ENCODE data around the gene HINT2.

The HINT2 gene

DNA sequence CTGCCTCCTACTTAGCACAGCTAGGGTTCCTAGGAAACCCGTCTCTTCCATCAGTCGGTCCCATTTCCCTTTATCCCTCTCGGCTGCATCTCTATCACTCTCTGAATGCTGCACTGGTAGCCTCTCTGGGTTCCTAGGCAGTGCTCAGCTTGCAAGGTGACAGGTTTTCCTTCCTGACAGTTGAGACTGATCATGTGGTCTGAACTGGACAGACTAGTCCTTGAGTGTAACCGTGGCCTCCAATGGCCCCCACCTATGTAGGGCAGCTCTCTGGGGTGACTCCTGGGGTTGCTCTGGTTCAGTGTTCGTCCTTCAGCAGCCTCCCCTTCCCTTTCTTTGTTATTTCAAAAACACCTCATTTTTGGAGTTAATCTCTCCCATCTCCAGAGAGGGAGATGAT, 18.0 kb upstream of the HINT2 start:
- Histone ChIP-seq H3K4me1 (ENCODE audit: control insufficient read depth in 1 of 2, insufficient read depth in 1 of 2, low read depth in 1 of 2, low read length in 1 of 2) (peaks cover 48 to 61% of the 10 kb centered on the region in 2 experiments), H3K27ac (peak overlapping the region; percentile 81), H3K4me3 (ENCODE audit: low read depth in 1 of 2, low read length in 1 of 2) (peak overlapping the region in 1 of 2 experiments; percentile 47), H3K9me3 (no peaks in the 10 kb centered on the region), H3K27me3 (peaks cover 68% of the 10 kb centered on the region), H3K36me3 (no peaks in the 10 kb centered on the region)
- TF ChIP-seq, protein P1, sequence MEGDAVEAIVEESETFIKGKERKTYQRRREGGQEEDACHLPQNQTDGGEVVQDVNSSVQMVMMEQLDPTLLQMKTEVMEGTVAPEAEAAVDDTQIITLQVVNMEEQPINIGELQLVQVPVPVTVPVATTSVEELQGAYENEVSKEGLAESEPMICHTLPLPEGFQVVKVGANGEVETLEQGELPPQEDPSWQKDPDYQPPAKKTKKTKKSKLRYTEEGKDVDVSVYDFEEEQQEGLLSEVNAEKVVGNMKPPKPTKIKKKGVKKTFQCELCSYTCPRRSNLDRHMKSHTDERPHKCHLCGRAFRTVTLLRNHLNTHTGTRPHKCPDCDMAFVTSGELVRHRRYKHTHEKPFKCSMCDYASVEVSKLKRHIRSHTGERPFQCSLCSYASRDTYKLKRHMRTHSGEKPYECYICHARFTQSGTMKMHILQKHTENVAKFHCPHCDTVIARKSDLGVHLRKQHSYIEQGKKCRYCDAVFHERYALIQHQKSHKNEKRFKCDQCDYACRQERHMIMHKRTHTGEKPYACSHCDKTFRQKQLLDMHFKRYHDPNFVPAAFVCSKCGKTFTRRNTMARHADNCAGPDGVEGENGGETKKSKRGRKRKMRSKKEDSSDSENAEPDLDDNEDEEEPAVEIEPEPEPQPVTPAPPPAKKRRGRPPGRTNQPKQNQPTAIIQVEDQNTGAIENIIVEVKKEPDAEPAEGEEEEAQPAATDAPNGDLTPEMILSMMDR (IDR thresholded peaks at IDR 0.05), result no peak

DNA sequence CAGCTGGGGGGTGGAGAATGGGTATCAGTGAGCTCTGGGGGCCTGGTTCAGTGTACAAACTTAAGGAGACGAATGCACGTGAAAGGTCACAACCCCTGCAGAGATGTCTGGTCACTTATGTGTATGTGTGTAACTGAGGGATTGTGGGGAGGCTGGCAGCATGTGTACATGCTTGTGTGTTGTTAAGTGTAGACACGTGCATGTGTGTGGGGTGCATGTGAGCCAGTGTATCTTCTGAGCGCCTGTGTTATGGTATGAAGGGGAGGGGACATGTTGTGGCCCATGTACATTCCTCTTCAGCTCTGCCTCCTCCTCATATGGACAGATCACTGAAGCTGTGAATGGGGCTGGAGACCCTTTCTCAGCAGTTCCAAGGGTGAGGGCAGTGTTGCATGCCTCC, 16.2 kb upstream of the HINT2 start:
- no peak overlapping the region for H3K4me3 ChIP-seq (ENCODE audit: low read depth in 1 of 2, low read length in 1 of 2)
- peaks cover 46 to 57% of the 10 kb centered on the region in 2 experiments for H3K4me1 ChIP-seq (ENCODE audit: control insufficient read depth in 1 of 2, insufficient read depth in 1 of 2, low read depth in 1 of 2, low read length in 1 of 2)
- H3K36me3 ChIP-seq, result no peaks in the 10 kb centered on the region
- TF ChIP-seq, protein P1 (IDR thresholded peaks at IDR 0.05), result no peak
- H3K9me3 ChIP-seq, result no peaks in the 10 kb centered on the region
- H3K27ac ChIP-seq, result no peak overlapping the region
- H3K27me3 ChIP-seq, result peaks cover 67% of the 10 kb centered on the region

DNA sequence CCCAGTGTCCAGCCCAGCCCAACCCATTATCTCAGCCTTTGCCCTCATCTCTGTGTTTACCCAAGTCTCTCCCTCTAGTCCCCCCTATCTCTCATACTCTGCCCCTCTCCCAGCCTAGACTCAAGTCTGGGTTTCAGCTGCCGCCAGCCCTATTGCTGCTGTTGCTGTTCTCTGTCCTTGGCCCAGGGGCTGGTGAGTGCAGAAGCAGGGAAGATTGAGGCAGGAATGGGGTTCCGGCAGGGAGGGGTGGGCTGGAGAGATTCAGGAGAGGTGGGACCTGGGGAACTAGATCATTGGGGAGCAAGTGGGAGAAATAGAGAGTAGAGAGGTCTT, 14.9 kb upstream of the HINT2 start:
- H3K9me3 ChIP-seq, result no peaks in the 10 kb centered on the region
- TF ChIP-seq, protein P1 (IDR thresholded peaks at IDR 0.05), result no peak
- peaks cover 63% of the 10 kb centered on the region for H3K27me3 ChIP-seq
- peaks cover 33 to 44% of the 10 kb centered on the region in 2 experiments for H3K4me1 ChIP-seq (ENCODE audit: control insufficient read depth in 1 of 2, insufficient read depth in 1 of 2, low read depth in 1 of 2, low read length in 1 of 2)
- peak overlapping the region; percentile 69 to 83 for H3K4me3 ChIP-seq (ENCODE audit: low read depth in 1 of 2, low read length in 1 of 2)
- no peaks in the 10 kb centered on the region for H3K36me3 ChIP-seq
- H3K27ac ChIP-seq, result peak overlapping the region; percentile 8

DNA sequence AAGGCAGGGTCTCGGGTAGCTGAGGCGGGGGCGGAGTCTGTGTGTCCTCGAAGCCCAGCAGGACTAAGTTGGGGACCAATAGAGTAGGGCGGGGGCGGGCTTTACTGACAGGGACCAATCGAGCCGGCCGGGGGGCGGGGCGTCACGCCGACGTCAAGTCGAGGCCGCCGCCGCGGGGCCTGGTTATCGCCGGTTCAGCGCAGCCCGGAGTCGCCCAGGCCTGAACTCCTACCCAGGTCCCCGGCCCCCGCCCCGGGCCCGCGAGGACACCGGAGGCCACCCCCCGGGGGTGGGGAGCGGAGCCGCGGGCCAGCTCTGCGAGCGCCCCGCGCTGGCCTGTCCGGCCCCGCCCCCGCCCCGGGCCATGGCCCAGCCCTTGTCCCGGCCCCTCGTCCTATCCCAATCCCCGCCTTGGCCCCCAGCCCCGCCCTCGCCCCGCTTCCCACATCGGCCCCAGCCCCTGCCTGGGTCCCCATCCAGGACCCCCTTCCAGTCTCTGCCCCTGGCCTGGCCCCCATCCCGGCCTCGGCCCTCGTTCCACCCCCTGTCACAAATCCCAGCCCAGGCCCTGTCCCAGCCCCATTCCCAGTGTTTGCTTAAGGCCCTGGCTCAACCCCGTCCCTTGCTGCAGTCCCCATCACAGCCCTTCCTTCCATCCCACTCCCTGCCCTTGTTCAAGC, 14.4 kb upstream of the HINT2 start, which contains the start of gene TMEM8B:
Gene TMEM8B (plus strand): TSS at position 145 of the 680 bp plus-strand sequence. CDS start 220 bp downstream, at position 365.
- Histone ChIP-seq H3K27me3 (peaks cover 63% of the 10 kb centered on the region), H3K4me1 (ENCODE audit: control insufficient read depth in 1 of 2, insufficient read depth in 1 of 2, low read depth in 1 of 2, low read length in 1 of 2) (peaks cover 28 to 39% of the 10 kb centered on the region in 2 experiments), H3K27ac (peak within 1 kb of the TSS; percentile 55), H3K9me3 (no peaks in the 10 kb centered on the region), H3K4me3 (ENCODE audit: low read depth in 1 of 2, low read length in 1 of 2) (peak within 1 kb of the TSS; percentile 69 to 83), H3K36me3 (no peaks in the 10 kb centered on the region)
- TF ChIP-seq, protein P1 (IDR thresholded peaks at IDR 0.05), result no peak

DNA sequence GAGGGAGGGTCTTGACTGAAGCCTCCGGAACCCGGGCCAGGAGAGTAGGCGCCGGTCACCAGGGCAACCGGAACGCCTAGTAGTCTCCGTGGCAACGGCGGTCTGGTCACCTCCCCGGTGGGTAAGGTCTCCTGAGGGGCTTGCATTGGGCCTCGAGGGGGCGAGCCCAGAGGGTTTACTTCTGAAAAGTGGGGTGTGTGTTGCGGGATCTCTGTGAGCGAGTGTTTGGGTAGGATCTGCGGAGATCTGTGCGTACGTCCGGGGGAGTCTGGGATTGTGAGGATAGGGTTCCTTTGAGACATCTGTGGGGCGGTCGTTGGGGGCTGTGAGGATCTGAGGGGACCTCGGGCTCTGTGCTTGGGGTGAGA, 13.9 kb upstream of the HINT2 start, which contains the start of gene FAM221B:
Gene FAM221B (minus strand): TSS at position 17 of the 368 bp plus-strand sequence. CDS start 2,571 bp downstream, outside the sequence.
- Histone ChIP-seq H3K4me3 (ENCODE audit: low read depth in 1 of 2, low read length in 1 of 2) (peak within 1 kb of the TSS; percentile 69 to 83), H3K27ac (peak within 1 kb of the TSS; percentile 55), H3K4me1 (ENCODE audit: control insufficient read depth in 1 of 2, insufficient read depth in 1 of 2, low read depth in 1 of 2, low read length in 1 of 2) (peaks cover 23 to 34% of the 10 kb centered on the region in 2 experiments), H3K9me3 (no peaks in the 10 kb centered on the region), H3K36me3 (no peaks in the 10 kb centered on the region), H3K27me3 (peaks cover 63% of the 10 kb centered on the region)
- TF ChIP-seq, protein P1 (IDR thresholded peaks at IDR 0.05), result no peak
